ENCODE measurements around the gene NCKAP5.

GRCh38 chr2:133416736-133417135, 151.5 kb downstream of the NCKAP5 start:
- TF ChIP-seq CTCF (IDR thresholded peaks at IDR 0.05 in 4 of 5, conservative IDR thresholded peaks at IDR 0.05 in 1 of 5) (no peak), POLR2A (IDR thresholded peaks at IDR 0.05) (no peak)
